RCC 7860 (cell line): Measurements from ENCODE around the gene TMEM229A.
A peak's percentile ranks its signal among the peaks of the same experiment; 100 is the strongest.
"Not testable (repeated sequence)": the region's sequence is repeated elsewhere in the genome, so short reads cannot be mapped to it uniquely, and the experiment has no call there.

ENCODE experiments used
- DNase-seq: peaks from one replicate; pipeline ENCODE4 v3.0.0-alpha.2; 2015; ENCODE audit warnings: low spot score
- FAIRE-seq: peaks from 2 replicates; lab custom pipeline; 2012; peaks lifted over from hg19 to GRCh38; lab: Jason Lieb, UNC

TMEM229A gene

GRCh38 chr7:124032369-124033094 is at the start of gene TMEM229A:
TMEM229A (minus strand) TSS chr7:124033067; CDS start chr7:124033003, 64 bp downstream.
- FAIRE-seq: no peak

GRCh38 chr7:124082234-124082633 is 49.4 kb upstream of the TMEM229A start:
- FAIRE-seq, DNase-seq: not testable (repeated sequence)

More at GRCh38 chr7:124032369-124033094, at the start of gene TMEM229A:
- DNase-seq: no peak

- DNase-seq: no peak
- FAIRE-seq: no peak
Observed at GRCh38 chr7:124077546-124077945, 44.7 kb upstream of the TMEM229A start.

- DNase-seq: no peak
- no peak for FAIRE-seq
Observed at GRCh38 chr7:124076841-124077240, 44.0 kb upstream of the TMEM229A start.

- no peak for FAIRE-seq
- DNase-seq: no peak
Observed at GRCh38 chr7:124074007-124074406, 41.1 kb upstream of the TMEM229A start.

- FAIRE-seq: no peak
- no peak for DNase-seq
Observed at GRCh38 chr7:124073310-124073645, 40.4 kb upstream of the TMEM229A start.

GRCh38 chr7:124072603-124073309 is 39.9 kb upstream of the TMEM229A start:
- FAIRE-seq (no peak), DNase-seq (peak; percentile 18)

- FAIRE-seq (no peak), DNase-seq (no peak)
Observed at GRCh38 chr7:124071843-124072242, 39.0 kb upstream of the TMEM229A start.

- no peak for FAIRE-seq
- DNase-seq: no peak
Observed at GRCh38 chr7:124062171-124062570, 29.3 kb upstream of the TMEM229A start.

GRCh38 chr7:124060528-124060927 is 27.7 kb upstream of the TMEM229A start:
- DNase-seq: no peak
- no peak for FAIRE-seq

GRCh38 chr7:124059375-124059774 is 26.5 kb upstream of the TMEM229A start:
- FAIRE-seq (no peak), DNase-seq (no peak)

GRCh38 chr7:124058515-124058914 is 25.6 kb upstream of the TMEM229A start:
- no peak for FAIRE-seq

GRCh38 chr7:124057872-124058271 is 25.0 kb upstream of the TMEM229A start:
- FAIRE-seq: no peak
- no peak for DNase-seq

More at GRCh38 chr7:124058515-124058914, 25.6 kb upstream of the TMEM229A start:
- no peak for DNase-seq

- FAIRE-seq (no peak), DNase-seq (no peak)
Observed at GRCh38 chr7:124056234-124056633, 23.4 kb upstream of the TMEM229A start.

- FAIRE-seq (no peak), DNase-seq (no peak)
Observed at GRCh38 chr7:124051681-124052377, 19.0 kb upstream of the TMEM229A start.

GRCh38 chr7:124042826-124043225 is 10.0 kb upstream of the TMEM229A start:
- FAIRE-seq (peak; percentile 11), DNase-seq (no peak)

- DNase-seq (no peak), FAIRE-seq (no peak)
Observed at GRCh38 chr7:124041439-124041838, 8.6 kb upstream of the TMEM229A start.

- FAIRE-seq: not testable (repeated sequence)
Observed at GRCh38 chr7:124037902-124038301, 5.0 kb upstream of the TMEM229A start.

GRCh38 chr7:124035706-124036105 is 2.8 kb upstream of the TMEM229A start:
- DNase-seq: no peak
- no peak for FAIRE-seq

More at GRCh38 chr7:124037902-124038301, 5.0 kb upstream of the TMEM229A start:
- DNase-seq: not testable (repeated sequence)

GRCh38 chr7:124034754-124035100 is 1.9 kb upstream of the TMEM229A start:
- DNase-seq (no peak), FAIRE-seq (no peak)
